Measurements from ENCODE around the gene STRIT1.

The STRIT1 gene

DNA sequence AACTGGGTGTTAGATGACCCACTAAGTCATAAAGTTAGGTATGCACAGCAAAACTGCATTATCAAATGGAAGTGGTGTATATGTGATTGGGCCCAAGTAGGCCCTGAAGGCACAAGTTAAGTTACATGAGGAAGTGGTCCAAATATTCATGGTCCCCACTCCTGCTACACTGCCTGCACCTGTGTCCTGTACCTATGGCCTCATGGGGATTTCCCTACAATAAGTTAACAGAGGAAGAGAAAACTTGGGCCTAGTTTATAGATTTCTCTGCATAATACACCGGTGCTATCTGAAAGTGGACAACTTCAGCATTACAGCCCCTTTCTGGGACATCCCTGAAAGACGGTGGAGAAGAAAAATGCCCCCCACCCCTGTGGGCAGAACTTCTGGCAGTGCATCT is 41.5 kb downstream of the STRIT1 start:
- no peak for DNase-seq (ENCODE audit: low read depth)

DNA sequence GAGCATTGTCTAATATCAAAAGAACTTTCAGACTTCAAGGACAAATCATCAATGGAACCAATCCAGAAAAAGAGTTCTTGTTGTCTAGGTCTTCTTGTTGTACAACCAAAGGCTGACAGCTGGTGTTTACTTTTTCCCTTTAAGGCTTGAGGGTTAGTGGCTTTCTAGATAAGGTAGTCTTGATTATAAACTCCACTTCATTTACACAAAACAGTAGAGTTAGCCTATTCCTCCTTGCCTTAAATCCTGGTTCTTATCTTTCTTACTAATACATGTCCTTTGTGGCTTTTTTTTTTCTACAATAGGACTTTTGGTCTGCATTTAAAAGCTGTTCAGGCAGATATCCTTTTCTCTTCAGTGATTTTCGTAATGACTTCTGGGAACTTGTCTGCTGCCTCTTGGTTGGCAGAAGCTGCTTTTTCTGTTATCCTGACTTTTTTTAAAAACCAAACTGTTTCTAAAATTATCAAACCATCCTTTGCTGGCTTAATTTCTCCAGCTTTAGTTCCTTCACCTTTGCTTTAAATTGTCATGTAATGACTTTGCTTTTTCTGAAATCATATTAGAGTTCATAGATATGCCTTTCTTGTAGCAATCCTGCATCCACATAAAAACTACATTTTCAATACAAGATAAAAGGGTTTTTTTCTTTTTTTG is 44.8 kb downstream of the STRIT1 start:
- TF ChIP-seq, protein P1, sequence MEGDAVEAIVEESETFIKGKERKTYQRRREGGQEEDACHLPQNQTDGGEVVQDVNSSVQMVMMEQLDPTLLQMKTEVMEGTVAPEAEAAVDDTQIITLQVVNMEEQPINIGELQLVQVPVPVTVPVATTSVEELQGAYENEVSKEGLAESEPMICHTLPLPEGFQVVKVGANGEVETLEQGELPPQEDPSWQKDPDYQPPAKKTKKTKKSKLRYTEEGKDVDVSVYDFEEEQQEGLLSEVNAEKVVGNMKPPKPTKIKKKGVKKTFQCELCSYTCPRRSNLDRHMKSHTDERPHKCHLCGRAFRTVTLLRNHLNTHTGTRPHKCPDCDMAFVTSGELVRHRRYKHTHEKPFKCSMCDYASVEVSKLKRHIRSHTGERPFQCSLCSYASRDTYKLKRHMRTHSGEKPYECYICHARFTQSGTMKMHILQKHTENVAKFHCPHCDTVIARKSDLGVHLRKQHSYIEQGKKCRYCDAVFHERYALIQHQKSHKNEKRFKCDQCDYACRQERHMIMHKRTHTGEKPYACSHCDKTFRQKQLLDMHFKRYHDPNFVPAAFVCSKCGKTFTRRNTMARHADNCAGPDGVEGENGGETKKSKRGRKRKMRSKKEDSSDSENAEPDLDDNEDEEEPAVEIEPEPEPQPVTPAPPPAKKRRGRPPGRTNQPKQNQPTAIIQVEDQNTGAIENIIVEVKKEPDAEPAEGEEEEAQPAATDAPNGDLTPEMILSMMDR (IDR thresholded peaks at IDR 0.05; ENCODE audit: control insufficient read depth, extremely low read depth, insufficient read depth) = no peak
- H3K4me3 ChIP-seq (ENCODE audit: low read depth, low read length) = no peak overlapping the region
- no peak for DNase-seq (ENCODE audit: low read depth)

More for the DNA sequence above, 41.5 kb downstream of the STRIT1 start:
- H3K4me3 ChIP-seq (ENCODE audit: low read depth, low read length) = no peak overlapping the region
- TF ChIP-seq, protein P1 (IDR thresholded peaks at IDR 0.05; ENCODE audit: control insufficient read depth, extremely low read depth, insufficient read depth) = no peak

DNA sequence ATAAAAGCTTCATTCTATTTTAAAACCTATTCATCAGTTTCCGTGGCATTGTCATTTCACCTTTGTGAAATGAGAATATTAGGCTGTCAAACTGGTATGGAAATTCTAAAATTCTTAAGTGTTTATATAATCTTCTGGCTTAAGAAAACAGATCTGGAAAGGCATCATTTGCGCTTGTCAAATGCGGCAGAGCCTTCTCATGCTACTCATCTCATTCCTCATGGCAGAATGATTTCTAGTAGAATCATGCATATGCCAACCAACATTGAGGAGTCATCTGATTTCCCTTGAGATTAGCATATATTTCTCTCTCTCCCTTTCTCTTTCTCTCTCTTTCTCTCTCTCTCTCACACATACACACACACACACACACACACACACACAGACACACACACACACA is 48.8 kb downstream of the STRIT1 start:
- DNase-seq (ENCODE audit: low read depth) = no peak
- no peak overlapping the region for H3K4me3 ChIP-seq (ENCODE audit: low read depth, low read length)
- TF ChIP-seq, protein P1 (IDR thresholded peaks at IDR 0.05; ENCODE audit: control insufficient read depth, extremely low read depth, insufficient read depth) = no peak

DNA sequence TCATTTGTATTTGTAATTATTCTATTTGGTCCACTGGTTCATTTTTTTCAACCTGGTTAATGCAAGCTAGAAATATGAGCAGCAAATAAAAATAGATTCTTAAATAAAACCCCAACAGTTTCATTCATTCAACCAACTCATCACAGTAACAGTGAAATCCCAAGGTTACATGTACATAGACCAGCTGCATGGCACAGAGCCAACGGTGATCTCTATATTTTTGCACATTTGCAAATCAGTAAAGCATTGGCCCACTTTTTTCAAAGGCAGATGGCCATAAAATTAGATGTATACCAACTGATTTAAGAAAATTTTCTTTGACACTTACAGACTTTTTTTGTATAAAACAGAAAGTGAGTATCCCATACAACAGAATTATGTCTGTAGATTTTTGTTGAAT is 49.3 kb downstream of the STRIT1 start:
- H3K4me3 ChIP-seq (ENCODE audit: low read depth, low read length) = no peak overlapping the region
- no peak for DNase-seq (ENCODE audit: low read depth)
- TF ChIP-seq, protein P1 (IDR thresholded peaks at IDR 0.05; ENCODE audit: control insufficient read depth, extremely low read depth, insufficient read depth) = no peak

DNA sequence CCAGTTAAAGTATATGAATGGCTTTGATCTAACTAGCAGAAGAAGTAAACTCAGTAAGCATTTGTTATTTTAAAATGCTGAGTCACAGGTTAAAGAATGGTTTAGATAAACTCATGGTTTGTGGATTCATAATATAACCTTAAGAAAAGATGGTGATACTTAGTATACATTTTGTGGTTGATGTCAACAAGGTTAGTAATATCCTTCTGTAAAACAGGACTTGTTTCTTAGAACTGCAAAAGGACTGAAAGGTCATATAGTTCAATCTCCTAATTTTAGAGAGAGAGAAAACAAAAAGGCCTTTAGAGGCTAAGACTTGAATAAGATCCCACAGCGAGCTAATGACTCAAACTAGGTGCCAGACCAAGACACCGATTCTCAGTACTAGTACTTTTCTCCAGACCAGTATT is 50.0 kb downstream of the STRIT1 start:
- DNase-seq (ENCODE audit: low read depth) = no peak
- TF ChIP-seq, protein P1 (IDR thresholded peaks at IDR 0.05; ENCODE audit: control insufficient read depth, extremely low read depth, insufficient read depth) = no peak
- H3K4me3 ChIP-seq (ENCODE audit: low read depth, low read length) = no peak overlapping the region

DNA sequence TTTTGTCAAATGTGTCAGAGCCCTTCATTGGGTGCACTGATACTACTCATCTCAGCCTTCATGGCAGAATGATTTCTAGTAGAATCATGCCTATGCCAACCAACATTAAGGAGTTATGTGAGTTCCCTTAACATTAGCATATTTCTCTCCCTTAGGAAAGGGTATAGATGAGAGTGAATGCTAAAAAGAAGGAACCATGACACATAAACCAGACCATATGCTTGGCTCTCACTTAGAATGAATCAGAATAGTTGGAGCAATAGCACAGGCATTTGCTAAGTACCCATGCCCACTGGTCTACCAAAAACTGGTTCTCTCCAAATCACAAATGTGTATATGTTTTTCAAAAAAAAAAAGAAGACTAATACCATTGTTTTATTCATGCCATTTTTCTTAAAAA is 51.1 kb downstream of the STRIT1 start:
- H3K4me3 ChIP-seq (ENCODE audit: low read depth, low read length) = no peak overlapping the region
- DNase-seq (ENCODE audit: low read depth) = no peak
- TF ChIP-seq, protein P1 (IDR thresholded peaks at IDR 0.05; ENCODE audit: control insufficient read depth, extremely low read depth, insufficient read depth) = no peak

DNA sequence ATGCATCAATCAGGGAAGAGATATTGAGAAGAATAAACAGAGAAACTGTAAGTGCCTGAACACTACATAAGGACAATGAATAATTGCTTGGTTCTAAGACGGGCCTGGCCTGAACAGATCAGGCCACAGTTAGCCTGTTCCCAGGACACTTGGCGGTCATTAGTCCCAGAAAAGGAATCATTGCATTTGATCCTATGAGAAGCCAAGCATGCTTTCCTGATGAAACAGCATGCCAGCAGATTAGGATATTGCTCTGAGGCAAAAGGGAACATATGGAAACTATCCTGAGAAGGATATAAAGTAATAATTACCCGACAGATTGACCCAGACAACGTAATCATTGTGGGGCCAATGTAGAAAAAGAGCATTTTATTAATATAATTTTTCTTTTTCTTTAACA is 51.9 kb downstream of the STRIT1 start:
- TF ChIP-seq, protein P1 (IDR thresholded peaks at IDR 0.05; ENCODE audit: control insufficient read depth, extremely low read depth, insufficient read depth) = no peak
- DNase-seq (ENCODE audit: low read depth) = no peak
- H3K4me3 ChIP-seq (ENCODE audit: low read depth, low read length) = no peak overlapping the region

Data from LNCaP clone FGC (cell line).